ACHN (cell line): Measurements from ENCODE around the gene GPR65.
"Not testable (repeated sequence)": the region's sequence is repeated elsewhere in the genome, so short reads cannot be mapped to it uniquely, and the experiment has no call there.

ENCODE experiments used
- DNase-seq: peaks from one replicate; pipeline ENCODE4 v3.0.0-alpha.2; 2015
- in situ Hi-C: cut with HindIII; loops from 2 replicates; pipeline ENCODE4 v1.10.0; 2017; ENCODE audit warnings: low sequenced_read_pairs, low pct_ligation_motif_present, low pct_unique_long_range_greater_than_20kb

GPR65 gene

DNA sequence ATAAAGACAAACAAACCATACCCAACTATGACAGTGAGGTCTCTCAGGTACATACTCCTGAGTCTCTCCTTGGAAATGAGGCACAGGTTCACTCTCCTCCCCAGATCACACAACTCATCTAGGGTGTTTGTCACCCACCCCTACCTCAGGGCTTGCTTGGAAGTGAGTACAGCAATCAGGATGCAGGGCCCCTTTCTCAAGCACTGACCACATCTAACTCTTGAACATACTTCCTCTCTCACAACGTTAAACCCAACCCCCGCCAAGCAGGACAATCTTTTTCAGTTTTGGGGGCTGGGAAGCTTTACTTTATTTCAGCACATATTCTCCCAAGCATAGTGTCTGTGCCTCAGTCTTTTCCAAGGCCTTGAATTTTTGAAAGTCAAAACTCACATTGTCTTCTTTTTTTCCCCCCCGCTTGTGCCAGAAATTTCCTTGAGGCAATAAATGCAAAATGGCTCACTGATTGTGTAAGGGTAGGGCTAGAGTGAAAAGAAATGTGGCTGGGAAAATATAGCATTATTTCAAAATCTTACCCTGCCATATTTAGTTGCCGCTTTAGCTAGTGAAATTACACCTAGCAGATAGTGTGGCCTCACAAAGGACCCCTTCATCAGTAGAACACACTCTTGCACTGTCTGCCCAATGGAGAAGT is 2.4 kb upstream of the GPR65 start:
- in situ Hi-C loops: no loop called here
- no peak for DNase-seq

DNA sequence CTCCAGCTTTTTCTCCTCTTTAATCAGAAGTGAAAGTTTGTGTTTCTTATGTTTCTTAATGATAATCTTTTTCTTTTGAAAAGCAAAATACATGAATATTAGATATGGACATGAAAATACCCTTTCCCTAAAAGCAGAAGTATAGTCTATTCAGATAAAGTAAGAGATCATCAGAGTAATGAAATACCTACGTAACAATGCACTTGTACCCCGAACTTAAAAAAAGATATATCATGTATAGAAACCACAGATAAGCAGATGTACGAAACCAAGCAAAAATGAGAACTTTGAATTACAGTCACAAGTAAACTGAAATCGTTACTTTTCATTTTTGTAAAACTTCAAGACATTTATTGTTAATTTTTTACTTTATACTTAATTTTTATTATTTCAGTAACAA is 1.5 kb upstream of the GPR65 start:
- DNase-seq: no peak

DNA sequence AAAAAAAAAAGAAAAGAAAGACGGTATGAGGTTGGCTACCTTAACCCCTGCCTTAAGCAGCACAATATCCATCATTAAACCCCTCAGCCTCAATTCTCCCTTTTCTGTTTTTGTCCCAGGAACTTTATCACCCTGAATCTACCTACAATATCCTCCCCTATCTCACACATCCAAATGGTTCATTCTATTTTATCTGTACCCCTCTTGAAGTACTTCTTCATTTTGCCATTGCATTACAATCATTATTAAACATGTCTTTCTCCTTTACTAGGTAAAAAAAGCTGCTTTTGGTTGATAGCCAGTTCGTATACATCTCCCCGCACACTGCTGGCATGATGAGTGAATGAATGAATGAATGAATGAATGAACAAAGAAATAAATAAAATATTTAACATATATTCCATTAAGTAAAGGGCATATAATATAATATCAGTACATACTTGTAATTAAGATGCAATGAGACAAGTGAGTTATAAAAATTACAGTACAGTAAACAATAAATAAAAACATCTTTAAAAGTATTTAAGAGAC is 364 bp upstream of the GPR65 start:
- DNase-seq: no peak
- in situ Hi-C loops: no loop called here

More for the DNA sequence above, 1.5 kb upstream of the GPR65 start:
- in situ Hi-C loops: no loop called here

DNA sequence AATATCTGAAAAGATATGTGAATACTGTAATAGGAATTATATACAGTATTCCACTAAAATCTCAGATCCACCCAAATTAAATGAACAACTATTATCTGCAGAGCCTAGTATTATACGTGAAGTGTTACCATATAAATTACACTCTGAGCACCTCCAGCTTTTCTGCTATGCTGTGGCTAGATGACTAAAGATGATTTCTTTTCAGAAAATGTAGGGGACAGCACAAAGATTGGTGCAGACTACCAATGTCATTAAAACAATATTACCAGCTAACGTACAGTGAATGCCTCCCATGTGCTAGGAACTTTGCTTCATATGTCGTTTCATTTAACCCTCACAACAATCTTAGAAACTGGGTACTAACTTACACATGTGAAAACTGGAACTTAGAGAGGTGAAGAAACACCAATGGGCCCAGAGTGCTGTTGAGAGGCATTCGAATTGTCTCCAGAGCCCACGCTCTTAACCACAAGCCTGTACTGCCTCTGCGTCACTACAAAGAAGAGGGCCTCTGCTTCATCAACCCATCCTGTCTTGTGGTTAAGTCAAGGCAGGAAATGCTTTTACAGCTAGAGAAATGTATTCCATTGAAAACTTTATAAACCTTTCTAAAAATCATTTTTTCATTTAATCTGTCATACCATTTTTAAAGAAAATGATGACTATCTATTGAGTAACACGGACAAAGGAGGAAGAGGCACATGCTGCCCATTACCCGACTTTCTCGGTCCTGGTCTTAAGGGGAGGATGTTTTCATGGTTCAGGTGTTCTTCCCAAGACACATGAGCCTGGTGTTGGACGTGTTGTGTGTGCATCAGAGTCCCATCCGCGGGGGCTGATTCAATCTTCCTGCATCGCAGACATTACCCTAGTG is 1.3 kb downstream of the GPR65 start:
- in situ Hi-C loops: no loop called here
- no peak for DNase-seq

DNA sequence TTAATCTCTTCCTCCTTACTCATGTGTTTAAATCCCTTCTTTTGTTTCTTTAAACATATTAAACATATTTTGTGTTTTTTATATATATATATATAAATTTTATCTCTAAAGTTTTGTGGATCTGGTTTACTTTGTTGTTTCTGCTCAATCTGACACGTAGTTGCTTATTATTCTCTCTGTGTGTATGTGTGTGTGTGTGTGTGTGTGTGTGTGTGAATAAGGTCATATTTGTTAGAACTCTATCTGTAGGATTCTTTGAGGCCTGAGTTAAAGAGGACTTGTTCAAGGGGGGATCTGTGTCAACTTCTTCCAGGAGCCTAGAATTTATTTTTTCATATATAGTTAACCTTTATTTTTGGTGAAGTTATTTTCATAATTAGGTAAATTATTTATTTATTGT is 2.7 kb downstream of the GPR65 start:
- in situ Hi-C loops: no loop called here
- DNase-seq: no peak

DNA sequence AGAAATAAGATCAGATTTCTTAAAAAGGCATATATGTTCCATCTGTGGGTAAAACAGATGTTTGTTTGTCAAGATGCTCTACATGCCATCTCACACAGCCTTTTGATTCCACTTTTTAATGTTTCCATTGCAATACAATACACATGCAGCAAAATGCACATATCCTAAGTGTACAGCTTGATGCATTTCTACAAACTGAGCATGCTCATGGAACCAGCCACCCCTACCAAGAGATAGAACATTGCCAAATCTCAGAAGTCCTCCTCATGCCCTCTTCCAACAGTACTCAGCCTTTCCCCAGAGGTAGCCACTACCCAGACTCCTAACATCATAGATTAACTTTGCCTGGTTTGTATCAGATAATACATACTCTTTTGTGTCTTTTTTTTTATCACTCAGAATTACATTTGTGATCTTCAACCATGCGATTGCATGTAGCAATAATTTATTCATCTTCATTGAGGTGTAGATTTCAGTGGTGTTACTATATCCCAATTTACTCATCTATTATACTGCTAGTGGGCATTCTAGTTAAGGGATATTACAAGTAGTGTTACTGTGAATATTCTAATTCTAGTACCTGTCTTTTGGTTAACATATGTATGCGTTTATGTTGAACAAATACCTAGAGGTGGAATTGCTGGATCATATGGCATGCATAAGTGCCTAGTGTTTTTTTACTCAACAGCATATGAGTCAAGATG is 3.3 kb downstream of the GPR65 start:
- in situ Hi-C loops: no loop called here

DNA sequence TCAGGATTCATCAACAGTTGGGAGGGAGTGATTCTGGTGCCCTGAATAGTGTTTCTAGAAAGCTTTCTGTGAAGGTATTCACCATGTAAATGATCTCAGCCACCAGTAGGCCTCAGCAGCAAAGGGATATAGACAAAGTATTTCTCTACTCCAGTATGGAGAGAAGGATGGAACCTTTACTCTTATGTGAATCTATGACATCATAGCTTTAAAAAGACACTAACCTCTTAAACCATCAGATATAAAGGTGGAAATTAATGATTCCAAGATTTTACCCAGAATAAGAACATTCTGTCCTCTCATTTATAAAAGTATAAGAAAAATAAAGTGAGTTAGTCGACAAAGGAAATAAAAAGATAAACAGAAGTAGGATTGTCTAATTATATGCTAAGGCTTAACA is 4.6 kb downstream of the GPR65 start:
- in situ Hi-C loops: no loop called here
- DNase-seq: no peak

More for the DNA sequence above, 3.3 kb downstream of the GPR65 start:
- no peak for DNase-seq

DNA sequence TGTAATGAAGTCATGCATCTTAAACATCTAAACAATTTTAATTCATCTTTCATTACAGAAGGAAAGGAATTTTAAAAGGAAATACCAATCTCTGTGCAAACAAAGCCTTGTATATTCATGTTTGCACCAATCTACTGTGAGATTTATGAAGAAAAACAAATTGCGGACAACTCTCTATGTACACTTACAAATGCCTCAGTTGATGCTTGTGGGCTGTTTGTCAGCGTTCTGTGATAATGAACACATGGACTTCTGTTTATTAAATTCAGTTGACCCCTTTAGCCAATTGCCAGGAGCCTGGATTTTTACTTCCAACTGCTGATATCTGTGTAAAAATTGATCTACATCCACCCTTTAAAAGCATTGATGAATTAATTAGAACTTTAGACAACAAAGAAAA is 5.4 kb downstream of the GPR65 start:
- in situ Hi-C loops: no loop called here
- no peak for DNase-seq

DNA sequence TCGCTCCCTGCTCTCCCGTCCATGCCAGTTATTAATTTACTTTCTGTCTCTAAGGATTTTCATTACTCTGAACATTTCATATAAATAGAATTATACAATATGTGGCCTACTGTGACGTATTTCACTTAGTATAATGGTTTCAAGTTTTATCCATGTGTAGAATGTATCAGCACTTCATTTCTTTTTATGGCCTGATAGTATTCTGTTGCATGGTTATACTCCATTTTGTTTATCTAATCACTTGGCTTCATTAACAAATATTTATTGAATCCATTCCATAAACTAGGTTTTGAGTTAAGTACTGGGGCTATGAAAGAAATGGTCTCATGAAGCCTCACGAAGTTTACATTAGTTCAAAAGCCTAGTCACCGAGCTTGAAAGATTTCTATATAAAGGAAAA is 7.6 kb downstream of the GPR65 start:
- in situ Hi-C loops: no loop called here
- no peak for DNase-seq

DNA sequence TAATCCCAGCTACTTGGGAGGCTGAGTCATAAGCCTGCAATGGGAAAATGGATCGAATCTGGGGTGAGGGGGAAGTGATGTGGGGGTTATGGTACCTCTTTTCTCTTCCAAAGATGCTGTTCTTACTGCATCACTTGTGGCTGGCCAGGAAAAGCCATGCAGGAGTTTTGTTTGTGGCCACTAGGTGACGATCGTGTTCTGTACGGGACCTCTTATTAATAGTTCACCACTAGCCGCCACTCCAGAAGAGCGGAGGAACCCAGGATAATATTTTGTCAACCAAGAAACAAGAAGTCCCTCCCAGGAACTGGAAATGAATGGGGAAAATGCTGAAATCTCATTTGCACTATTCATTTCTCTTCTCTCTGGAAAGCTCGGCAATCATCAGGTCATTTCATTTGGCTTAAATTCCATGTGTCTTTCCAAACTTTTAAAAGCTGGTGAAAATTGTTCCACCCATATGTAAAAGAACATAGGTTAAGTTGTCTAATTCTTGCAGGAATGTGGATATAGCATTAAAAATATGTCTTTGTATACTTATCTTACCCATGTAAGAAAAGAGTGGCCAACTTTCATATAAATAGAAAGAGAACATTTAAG is 8.9 kb downstream of the GPR65 start:
- peak; percentile 64 for DNase-seq
- in situ Hi-C loops: no loop called here

DNA sequence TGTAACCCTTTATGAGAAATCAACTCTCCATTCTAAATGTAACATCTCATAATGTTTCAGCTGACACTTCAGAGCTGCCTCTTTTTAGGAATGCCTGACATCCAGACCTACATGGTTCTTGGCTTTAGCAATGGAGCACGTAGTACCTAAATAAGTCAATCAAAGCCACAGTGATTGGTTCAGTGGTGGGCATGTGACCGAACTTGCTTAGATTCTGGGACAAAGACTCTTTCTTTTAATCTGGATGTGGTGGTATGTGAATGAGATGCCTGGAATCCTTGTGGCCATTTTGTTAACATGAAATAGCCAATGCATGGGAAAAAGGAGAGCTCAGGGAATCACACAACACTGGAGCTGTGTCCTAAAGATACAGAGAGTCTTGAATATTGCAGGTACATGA is 11.8 kb downstream of the GPR65 start:
- no peak for DNase-seq
- in situ Hi-C loops: no loop called here

DNA sequence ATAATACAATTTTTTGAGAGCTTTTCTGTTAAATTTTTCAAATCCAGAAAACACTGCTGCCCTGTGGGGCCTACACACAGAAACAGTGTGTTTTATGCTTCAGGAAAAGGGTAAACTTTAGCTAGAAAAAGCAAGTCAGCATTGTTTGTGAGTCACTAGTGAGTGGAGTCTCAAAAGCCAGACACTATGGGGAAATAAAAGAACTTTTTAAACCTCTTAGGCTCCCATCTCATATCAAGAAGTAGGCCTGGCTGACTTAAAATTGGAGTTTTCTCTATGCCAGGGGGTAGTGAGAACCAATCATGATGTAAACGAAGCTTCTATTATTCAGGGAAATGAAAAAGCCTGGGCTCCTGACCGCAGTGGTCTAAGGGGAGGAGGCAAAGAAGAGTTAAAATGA is 12.6 kb downstream of the GPR65 start:
- no peak for DNase-seq
- in situ Hi-C loops: no loop called here

DNA sequence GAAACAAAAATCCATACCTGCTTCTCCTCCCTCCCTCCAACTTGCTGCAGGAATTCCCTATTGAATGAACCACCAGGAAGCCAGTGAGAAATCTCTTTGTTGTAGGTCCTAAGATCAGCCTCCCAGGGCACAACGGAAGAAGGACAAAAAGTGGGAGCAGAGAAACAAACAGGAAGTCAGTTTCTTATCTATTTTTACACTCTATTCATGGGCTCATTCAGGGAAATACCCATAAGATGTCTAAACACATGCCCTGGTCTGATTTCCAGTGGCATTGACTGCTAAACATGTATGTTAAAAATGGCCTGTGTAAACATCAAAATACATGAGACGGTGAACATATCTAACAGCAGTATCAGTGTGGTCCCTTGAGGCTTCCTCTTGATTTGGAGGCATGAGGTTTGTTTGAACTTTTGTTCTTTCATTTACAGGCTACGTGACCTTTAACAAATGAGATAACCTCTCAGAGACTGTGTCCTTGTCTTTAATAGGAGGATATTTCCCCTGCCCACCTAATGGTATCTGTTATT is 18.8 kb downstream of the GPR65 start:
- DNase-seq: no peak
- in situ Hi-C loops: no loop called here

DNA sequence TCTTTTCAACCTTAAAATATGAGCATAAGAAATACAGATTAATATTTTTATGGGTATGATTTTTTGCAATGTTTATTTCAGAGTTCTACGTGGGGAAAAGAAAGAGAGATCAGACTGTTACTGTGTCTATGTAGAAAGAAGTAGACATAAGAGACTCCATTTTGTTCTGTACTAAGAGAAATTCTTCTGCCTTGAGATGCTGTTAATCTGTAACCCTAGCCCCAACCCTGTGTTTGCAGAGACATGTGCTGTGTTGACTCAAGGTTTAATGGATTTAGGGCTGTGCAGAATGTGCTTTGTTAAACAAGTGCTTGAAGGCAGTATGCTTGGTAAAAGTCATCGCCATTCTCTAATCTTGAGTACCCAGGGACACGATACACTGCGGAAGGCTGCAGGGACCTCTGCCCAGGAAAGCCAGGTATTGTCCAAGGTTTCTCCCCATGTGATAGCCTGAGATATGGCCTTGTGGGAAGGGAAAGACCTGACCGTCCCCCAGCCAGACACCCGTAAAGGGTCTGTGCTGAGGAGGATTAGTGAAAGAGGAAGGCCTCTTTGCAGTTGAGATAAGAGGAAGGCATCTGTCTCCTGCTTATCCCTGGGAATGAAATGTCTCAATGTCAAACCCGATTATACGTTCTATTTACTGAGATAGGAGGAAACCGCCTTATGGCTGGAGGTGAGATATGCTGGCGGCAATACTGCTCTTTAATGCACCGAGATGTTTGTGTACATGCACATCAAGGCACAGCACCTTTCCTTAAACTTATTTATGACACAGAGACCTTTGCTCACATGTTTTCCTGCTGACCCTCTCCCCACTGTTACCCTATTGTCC is 19.5 kb downstream of the GPR65 start:
- DNase-seq, in situ Hi-C loops: not testable (repeated sequence)

DNA sequence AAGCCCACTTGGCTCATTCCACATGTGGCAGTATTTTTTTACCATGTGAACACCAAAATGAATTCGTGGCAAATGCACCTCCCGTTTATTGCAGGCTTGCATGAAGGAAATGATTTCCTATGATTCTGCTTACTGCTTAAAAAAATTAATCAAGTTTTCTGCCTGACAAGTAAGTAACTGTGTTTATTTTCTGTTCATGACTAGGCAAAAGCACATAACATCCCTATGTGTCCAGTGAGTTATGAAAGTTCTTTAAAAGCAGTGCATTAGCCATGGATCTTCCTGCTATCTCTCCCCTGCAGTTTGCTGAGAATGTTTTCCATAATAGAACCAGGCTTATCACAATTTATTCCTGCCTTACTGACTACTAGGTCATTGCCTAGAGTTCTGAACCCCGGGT is 20.4 kb downstream of the GPR65 start:
- no peak for DNase-seq
- in situ Hi-C loops: no loop called here

DNA sequence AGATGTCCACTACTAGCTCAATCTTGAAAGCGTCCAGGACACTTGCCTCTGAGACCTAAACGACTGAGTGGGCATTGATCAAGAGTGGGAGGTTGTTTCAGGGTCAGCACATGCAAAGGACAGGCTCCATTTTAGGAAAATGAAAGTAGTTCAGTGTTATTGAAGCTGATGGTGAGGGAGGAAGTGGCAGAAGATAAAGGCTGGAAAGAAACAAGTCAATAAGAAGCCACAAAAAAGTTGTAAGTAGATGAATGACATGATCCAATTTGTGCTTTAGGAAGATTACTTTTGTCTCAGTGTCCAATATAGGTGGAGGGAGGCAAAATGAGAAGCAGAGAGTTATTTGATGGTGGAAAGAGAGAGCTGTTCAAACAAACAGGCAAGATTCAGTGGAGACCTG is 22.0 kb downstream of the GPR65 start:
- DNase-seq: no peak
- in situ Hi-C loops: no loop called here

DNA sequence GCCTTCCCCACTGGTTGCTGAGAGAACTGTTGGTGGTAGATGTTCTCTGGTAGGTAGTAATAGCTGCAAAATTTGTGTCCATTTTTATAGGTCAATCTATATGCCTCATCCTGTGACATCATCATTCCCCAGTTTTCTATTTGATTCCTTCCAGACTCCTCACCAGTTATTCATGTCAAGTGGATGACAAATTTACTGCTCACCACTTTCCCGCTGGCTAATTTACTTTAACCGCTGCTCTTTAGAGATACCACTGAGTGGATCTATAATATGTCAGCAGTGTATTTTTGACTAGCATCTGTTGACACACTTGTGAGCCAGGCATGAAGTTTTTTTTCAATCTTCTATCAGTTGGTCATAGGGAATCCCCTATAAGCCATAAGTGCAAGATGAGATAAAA is 24.6 kb downstream of the GPR65 start:
- in situ Hi-C loops: no loop called here
- no peak for DNase-seq

DNA sequence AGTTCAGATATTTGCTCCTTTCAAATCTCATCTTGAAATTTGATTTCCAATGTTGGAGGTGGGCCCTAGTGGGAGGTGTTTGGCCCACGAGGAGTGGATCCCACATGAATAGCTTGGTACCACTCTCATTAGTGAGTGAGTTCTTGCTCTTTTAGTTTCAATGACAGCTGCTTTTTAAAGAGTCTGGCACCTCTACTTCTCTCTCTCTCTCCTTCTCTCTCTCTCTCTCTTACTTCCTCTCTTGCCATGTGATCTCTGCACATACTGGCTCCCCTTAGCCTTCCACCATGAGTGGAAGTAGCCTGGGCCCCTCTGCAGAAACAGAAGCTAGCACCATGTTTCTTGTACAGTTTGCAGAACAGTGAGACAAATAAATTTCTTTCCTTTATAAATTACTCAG is 25.1 kb downstream of the GPR65 start:
- DNase-seq: no peak
- in situ Hi-C loops: no loop called here
